Measurements from ENCODE around the gene NOP16.

DNA sequence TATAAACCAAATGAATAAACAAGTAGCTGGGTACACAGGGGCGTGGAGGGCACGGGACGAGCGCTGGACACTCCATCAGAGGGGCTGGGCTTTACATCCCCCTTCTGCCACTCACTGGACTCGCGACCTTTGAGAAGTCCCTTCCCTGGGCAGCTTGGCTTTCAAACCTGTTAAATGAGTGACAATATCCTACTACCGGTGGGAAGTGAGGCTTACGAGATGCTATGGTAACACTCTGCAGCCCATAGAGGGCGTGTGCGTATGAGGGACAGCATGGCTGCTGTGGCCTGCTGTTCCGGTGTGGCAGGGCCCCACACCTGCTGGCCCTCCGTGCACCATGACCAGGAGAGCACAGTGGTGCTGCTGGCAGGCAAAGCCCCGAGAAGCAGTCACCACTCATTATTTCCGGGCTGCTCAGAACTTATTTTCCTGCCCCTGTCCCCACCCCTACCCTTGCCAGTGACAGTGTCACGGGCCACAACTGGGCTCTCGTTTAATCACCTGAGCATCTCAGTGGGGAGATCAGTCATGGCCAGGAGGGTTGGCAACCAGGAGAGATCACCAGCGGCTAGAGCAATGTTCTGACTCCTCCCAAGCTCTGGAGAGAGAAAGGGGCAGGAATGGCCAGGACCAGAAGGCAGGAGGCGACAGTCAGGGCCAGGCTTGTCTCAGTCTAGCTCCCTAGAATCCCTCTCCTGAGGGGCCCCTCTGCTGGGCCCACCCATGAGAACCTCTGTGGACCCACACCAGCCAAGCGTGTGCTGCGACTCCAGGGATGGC, 17.4 kb upstream of the NOP16 start:
- TF ChIP-seq POLR2A (IDR thresholded peaks at IDR 0.05; ENCODE audit: low read length) (no peak), GATA1 (IDR thresholded peaks at IDR 0.05; ENCODE audit: low read depth, low read length) (no peak)
